ENCODE measurements around the gene ALDH9A1.

- TF ChIP-seq CTCF (IDR thresholded peaks at IDR 0.05) (no peak), POLR2A (IDR thresholded peaks at IDR 0.05) (no peak)
Observed at GRCh38 chr1:165629848-165630628, 68.3 kb downstream of the ALDH9A1 start.

Measured in tibial nerve (tissue), 3 donors.